ENCODE results near the gene TNC.

DNA sequence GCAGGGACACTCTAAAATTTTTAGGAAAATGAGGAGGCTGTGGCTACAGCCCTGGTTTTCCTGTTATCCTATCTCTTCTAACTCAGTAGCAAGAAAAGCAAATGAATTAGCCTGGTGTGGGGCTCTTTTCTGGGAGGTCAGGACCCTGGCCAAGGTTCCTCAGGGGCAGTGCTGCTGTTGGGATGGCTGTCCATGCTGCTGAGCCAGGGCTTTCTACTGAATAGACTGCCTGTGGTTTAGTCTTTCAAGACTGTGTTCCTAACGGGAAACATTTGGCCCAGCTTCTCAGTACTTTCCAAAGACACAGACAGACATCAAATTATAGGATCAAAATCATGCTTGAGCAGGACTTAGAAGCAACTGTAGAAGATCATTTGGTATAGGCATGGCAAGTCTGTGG, 18.1 kb downstream of the TNC start:
- TF ChIP-seq, protein P1, sequence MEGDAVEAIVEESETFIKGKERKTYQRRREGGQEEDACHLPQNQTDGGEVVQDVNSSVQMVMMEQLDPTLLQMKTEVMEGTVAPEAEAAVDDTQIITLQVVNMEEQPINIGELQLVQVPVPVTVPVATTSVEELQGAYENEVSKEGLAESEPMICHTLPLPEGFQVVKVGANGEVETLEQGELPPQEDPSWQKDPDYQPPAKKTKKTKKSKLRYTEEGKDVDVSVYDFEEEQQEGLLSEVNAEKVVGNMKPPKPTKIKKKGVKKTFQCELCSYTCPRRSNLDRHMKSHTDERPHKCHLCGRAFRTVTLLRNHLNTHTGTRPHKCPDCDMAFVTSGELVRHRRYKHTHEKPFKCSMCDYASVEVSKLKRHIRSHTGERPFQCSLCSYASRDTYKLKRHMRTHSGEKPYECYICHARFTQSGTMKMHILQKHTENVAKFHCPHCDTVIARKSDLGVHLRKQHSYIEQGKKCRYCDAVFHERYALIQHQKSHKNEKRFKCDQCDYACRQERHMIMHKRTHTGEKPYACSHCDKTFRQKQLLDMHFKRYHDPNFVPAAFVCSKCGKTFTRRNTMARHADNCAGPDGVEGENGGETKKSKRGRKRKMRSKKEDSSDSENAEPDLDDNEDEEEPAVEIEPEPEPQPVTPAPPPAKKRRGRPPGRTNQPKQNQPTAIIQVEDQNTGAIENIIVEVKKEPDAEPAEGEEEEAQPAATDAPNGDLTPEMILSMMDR (IDR thresholded peaks at IDR 0.05) = no peak
- TF ChIP-seq, protein P2, sequence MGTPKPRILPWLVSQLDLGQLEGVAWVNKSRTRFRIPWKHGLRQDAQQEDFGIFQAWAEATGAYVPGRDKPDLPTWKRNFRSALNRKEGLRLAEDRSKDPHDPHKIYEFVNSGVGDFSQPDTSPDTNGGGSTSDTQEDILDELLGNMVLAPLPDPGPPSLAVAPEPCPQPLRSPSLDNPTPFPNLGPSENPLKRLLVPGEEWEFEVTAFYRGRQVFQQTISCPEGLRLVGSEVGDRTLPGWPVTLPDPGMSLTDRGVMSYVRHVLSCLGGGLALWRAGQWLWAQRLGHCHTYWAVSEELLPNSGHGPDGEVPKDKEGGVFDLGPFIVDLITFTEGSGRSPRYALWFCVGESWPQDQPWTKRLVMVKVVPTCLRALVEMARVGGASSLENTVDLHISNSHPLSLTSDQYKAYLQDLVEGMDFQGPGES (IDR thresholded peaks at IDR 0.05; ENCODE audit: low read depth, low read length) = no peak
- TF ChIP-seq MXI1 (IDR thresholded peaks at IDR 0.05; ENCODE audit: low read depth, low read length) (no peak), POLR2AphosphoS5 (IDR thresholded peaks at IDR 0.05; ENCODE audit: low read depth, low read length) (no peak)

Data from SK-N-SH (cell line).